ENCODE data around the gene MACF1. TPM values are rescaled to one million over a fixed set of nuclear protein-coding genes. Genes with fewer than 3 reads are reported as not detected.

The MACF1 gene
- total RNA-seq, 1 experiment from 2014 or later, result 189 TPM

- Histone ChIP-seq H2AFZ (no peak overlapping the region), H3K36me3 (ENCODE audit: low read depth) (no peaks in the 10 kb centered on the region), H3F3A (ENCODE audit: insufficient read depth, low read depth) (peaks cover 8% of the 10 kb centered on the region; the same call in 1 of the 2 replicates), H3K9me3 (ENCODE audit: insufficient read depth, low read depth) (no peaks in the 10 kb centered on the region), H3K27me3 (ENCODE audit: insufficient read depth, low read depth) (no peaks in the 10 kb centered on the region), H3K4me3 (no peak overlapping the region), H4K20me1 (ENCODE audit: insufficient read depth) (no peaks in the 10 kb centered on the region), H3K4me1 (replicated peaks; ENCODE audit: insufficient read depth) (no peaks in the 10 kb centered on the region), H3K27ac (no peak overlapping the region), H3K79me2 (ENCODE audit: low read depth) (no peaks in the 10 kb centered on the region), H3K4me2 (no peak overlapping the region), H3K9me2 (ENCODE audit: insufficient read depth) (no peaks in the 10 kb centered on the region)
- DNase-seq, result no peak
- TF ChIP-seq EZH2 (IDR thresholded peaks at IDR 0.05; ENCODE audit: low read depth), result no peak
- no peak for TF ChIP-seq CTCF (conservative IDR thresholded peaks at IDR 0.05)
- intact Hi-C loops (cut with micrococcal nuclease; ENCODE audit: unreplicated experiment), result no loop called here
- CTCF ChIA-PET, result no interaction called here
- POLR2A ChIA-PET (ENCODE audit: unreplicated experiment), result no interaction called here
- BruUV-seq (replicated peaks), result no TSS peak
These were observed 158.8 kb downstream of the MACF1 start for GRCh38 chr1:39363267-39363666.

DNA sequence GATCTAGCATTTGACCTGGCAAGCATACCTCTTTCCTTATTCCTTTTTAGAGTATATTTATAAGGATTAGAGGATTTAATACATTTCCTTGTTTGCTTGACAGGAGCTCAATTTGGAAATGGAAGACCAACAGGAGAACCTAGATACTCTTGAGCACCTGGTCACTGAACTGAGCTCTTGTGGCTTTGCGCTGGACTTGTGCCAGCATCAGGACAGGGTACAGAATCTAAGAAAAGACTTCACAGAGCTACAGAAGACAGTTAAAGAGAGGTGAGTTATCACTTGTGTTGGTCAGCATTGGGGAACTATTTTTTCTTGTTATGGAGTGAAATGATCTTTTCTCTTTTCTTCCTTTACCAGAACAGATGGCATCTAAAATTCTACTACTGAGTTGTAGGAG lies 163.6 kb downstream of the MACF1 start:
- Histone ChIP-seq H4K20me1 (ENCODE audit: insufficient read depth) (no peaks in the 10 kb centered on the region), H3F3A (ENCODE audit: insufficient read depth, low read depth) (no peaks in the 10 kb centered on the region; the same call in 1 of the 2 replicates), H3K79me2 (ENCODE audit: low read depth) (no peaks in the 10 kb centered on the region), H3K27me3 (ENCODE audit: insufficient read depth, low read depth) (no peaks in the 10 kb centered on the region), H3K4me3 (no peak overlapping the region), H3K4me2 (no peak overlapping the region), H3K9me3 (ENCODE audit: insufficient read depth, low read depth) (no peaks in the 10 kb centered on the region), H3K36me3 (ENCODE audit: low read depth) (no peaks in the 10 kb centered on the region), H3K9me2 (ENCODE audit: insufficient read depth) (no peaks in the 10 kb centered on the region), H3K4me1 (replicated peaks; ENCODE audit: insufficient read depth) (no peaks in the 10 kb centered on the region), H3K27ac (no peak overlapping the region), H2AFZ (no peak overlapping the region)
- intact Hi-C loops (cut with micrococcal nuclease; ENCODE audit: unreplicated experiment), result no loop called here
- TF ChIP-seq EZH2 (IDR thresholded peaks at IDR 0.05; ENCODE audit: low read depth), result no peak
- no peak for TF ChIP-seq CTCF (conservative IDR thresholded peaks at IDR 0.05)
- POLR2A ChIA-PET (ENCODE audit: unreplicated experiment), result interaction anchor here (0.6 kb wide), 1 partner anchor 323 kb away, joined by 3 read pairs; the partner anchor contains the start of gene HPCAL4
- BruUV-seq (replicated peaks), result no TSS peak
- DNase-seq, result no peak
- CTCF ChIA-PET, result interaction anchor here (0.7 kb wide), 1 partner anchor 10 kb away, joined by 3 read pairs; no protein-coding TSS in a partner anchor

- no peak overlapping the region for H3K4me3 ChIP-seq
- no peak overlapping the region for H3K4me2 ChIP-seq
- no peaks in the 10 kb centered on the region for H3K27me3 ChIP-seq (ENCODE audit: insufficient read depth, low read depth)
- intact Hi-C loops (cut with micrococcal nuclease; ENCODE audit: unreplicated experiment), result no loop called here
- H3K27ac ChIP-seq, result no peak overlapping the region
- ChIA-PET CTCF (interaction anchor here (1.1 kb wide), 1 partner anchor 18 kb away, joined by 3 read pairs; no protein-coding TSS in a partner anchor), POLR2A (ENCODE audit: unreplicated experiment) (interaction anchor here (0.7 kb wide), 1 partner anchor 40 kb away, joined by 7 read pairs; no protein-coding TSS in a partner anchor)
- no peaks in the 10 kb centered on the region for H3K79me2 ChIP-seq (ENCODE audit: low read depth)
- no peaks in the 10 kb centered on the region for H4K20me1 ChIP-seq (ENCODE audit: insufficient read depth)
- TF ChIP-seq CTCF (conservative IDR thresholded peaks at IDR 0.05) (no peak), EZH2 (IDR thresholded peaks at IDR 0.05; ENCODE audit: low read depth) (no peak)
- H3K4me1 ChIP-seq (replicated peaks; ENCODE audit: insufficient read depth), result no peaks in the 10 kb centered on the region
- H2AFZ ChIP-seq, result no peak overlapping the region
- no peaks in the 10 kb centered on the region for H3K36me3 ChIP-seq (ENCODE audit: low read depth)
- H3F3A ChIP-seq (ENCODE audit: insufficient read depth, low read depth), result no peaks in the 10 kb centered on the region; the same call in 1 of the 2 replicates
- DNase-seq, result no peak
- no peaks in the 10 kb centered on the region for H3K9me3 ChIP-seq (ENCODE audit: insufficient read depth, low read depth)
- BruUV-seq (replicated peaks), result no TSS peak
- no peaks in the 10 kb centered on the region for H3K9me2 ChIP-seq (ENCODE audit: insufficient read depth)
These were observed 165.1 kb downstream of the MACF1 start for GRCh38 chr1:39369565-39369964.

Measured in PC-9 (cell line).